Peyer's patch (tissue), 4 donors: Measurements from ENCODE around the gene MCEE.

ENCODE experiments used
- CTCF ChIP-seq, 6 experiments: fragments of 450-650 bp in 4 of 6; fragments of 200-600 bp in 2 of 6; sonication (generic) in 1 of 6; IDR thresholded peaks; one replicate each; pipeline ENCODE4 v1.5.1; 2017 to 2019; ENCODE audit warnings: antibody characterized with exemption in 6 of 6, mild to moderate bottlenecking in 3 of 6, moderate library complexity in 1 of 6
- POLR2A ChIP-seq, 2 donors: fragments of 450-650 bp; IDR thresholded peaks; one replicate each; pipeline ENCODE4 v1.5.1; 2017; ENCODE audit warnings: antibody characterized with exemption in 2 of 2, mild to moderate bottlenecking in 2 of 2, moderate library complexity in 2 of 2

- TF ChIP-seq CTCF (IDR thresholded peaks at IDR 0.05) = no peak
- TF ChIP-seq POLR2A (IDR thresholded peaks at IDR 0.05) = no peak
Observed at GRCh38 chr2:71073475-71073874, 56.6 kb downstream of the MCEE start.
